ENCODE data around the gene HOGA1.

HOGA1 gene

GRCh38 chr10:97580421-97581367 lies 3.5 kb upstream of the HOGA1 start:
- DNase-seq: no peak

GRCh38 chr10:97582169-97582568 lies 2.0 kb upstream of the HOGA1 start:
- no peak for DNase-seq

- DNase-seq: no peak
Observed at GRCh38 chr10:97583476-97583875, 713 bp upstream of the HOGA1 start.

- no peak for DNase-seq
Observed at GRCh38 chr10:97584798-97585438, 729 bp downstream of the HOGA1 start.

GRCh38 chr10:97585439-97585811 lies 1.2 kb downstream of the HOGA1 start:
- no peak for DNase-seq

- no peak for DNase-seq
Observed at GRCh38 chr10:97587183-97587582, 3.0 kb downstream of the HOGA1 start.

GRCh38 chr10:97589479-97589878 lies 5.3 kb downstream of the HOGA1 start, which contains the start of gene C10orf62:
Gene C10orf62 (plus strand): TSS chr10:97589721. CDS start chr10:97589898, 177 bp downstream.
- no peak for DNase-seq

- DNase-seq: no peak
Observed at GRCh38 chr10:97590082-97590747, 6.0 kb downstream of the HOGA1 start.

GRCh38 chr10:97590748-97591495 lies 6.7 kb downstream of the HOGA1 start:
- DNase-seq: no peak

- DNase-seq: no peak
Observed at GRCh38 chr10:97593421-97593820, 9.2 kb downstream of the HOGA1 start.

GRCh38 chr10:97596101-97597082 lies 12.2 kb downstream of the HOGA1 start:
- no peak for DNase-seq

GRCh38 chr10:97597778-97598177 lies 13.6 kb downstream of the HOGA1 start:
- DNase-seq: no peak

- no peak for DNase-seq
Observed at GRCh38 chr10:97598407-97599271, 14.4 kb downstream of the HOGA1 start.

- no peak for DNase-seq
Observed at GRCh38 chr10:97599272-97599619, 15.1 kb downstream of the HOGA1 start.

- DNase-seq: no peak
Observed at GRCh38 chr10:97600616-97601015, 16.4 kb downstream of the HOGA1 start.

- DNase-seq: no peak
Observed at GRCh38 chr10:97601268-97602215, 17.4 kb downstream of the HOGA1 start.

- DNase-seq: no peak
Observed at GRCh38 chr10:97607095-97607636, 23.0 kb downstream of the HOGA1 start.

- DNase-seq: no peak
Observed at GRCh38 chr10:97608991-97609561, 24.9 kb downstream of the HOGA1 start.

GRCh38 chr10:97611473-97611872 lies 27.3 kb downstream of the HOGA1 start:
- no peak for DNase-seq

Measured in CD4-positive, alpha-beta T cell treated with Interleukin-6 for 4 hours (primary cell).